ENCODE results near the gene PCBP3.
"Not testable (repeated sequence)": the region's sequence is repeated elsewhere in the genome, so short reads cannot be mapped to it uniquely, and the experiment has no call there.

The PCBP3 gene

DNA sequence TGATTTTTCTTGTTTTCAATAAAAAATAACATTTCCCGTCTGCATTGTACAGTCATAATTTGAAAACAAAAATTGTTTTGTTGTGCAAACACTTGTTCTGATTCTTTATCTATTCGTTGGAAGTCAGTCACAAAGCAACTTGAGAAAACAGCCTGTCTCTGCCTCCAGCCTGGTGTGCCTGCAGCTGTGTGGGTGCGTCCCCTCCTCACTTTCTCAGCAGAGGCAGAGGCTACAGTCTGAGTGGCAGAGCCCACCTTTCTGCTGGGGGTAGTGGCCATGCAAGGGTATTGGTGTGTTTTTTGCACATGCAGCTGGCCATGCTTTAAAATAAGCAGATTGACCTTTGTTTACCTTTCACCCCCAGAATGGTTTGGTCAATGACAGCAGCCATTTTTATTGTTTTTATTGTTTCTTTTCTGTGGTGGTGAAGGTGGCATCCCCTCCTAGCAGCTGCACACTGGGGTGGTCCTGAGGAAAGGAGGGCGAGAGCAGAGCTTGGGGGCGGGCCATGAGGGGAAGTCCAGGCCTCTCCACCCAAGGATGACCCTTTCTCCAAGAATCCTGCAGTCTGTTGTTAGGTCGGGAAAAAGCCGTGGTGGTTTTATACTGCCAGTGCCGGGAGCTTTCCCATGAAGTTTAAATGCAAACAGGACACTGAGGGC is 159.6 kb downstream of the PCBP3 start:
- TF ChIP-seq POLR2AphosphoS5 (IDR thresholded peaks at IDR 0.05; ENCODE audit: low read depth, low read length): no peak
- no peak for TF ChIP-seq TAF1 (IDR thresholded peaks at IDR 0.05; ENCODE audit: borderline replicate concordance, low read depth, low read length)
- no peak for TF ChIP-seq POLR2A (IDR thresholded peaks at IDR 0.05; ENCODE audit: low read depth, low read length)
- no peak for FAIRE-seq
- no peak for DNase-seq (ENCODE audit: insufficient read length)

- no peak for FAIRE-seq
- DNase-seq (ENCODE audit: insufficient read length): no peak
- TF ChIP-seq POLR2A (IDR thresholded peaks at IDR 0.05; ENCODE audit: low read depth, low read length): no peak
- no peak for TF ChIP-seq TAF1 (IDR thresholded peaks at IDR 0.05; ENCODE audit: borderline replicate concordance, low read depth, low read length)
- no peak for TF ChIP-seq POLR2AphosphoS5 (IDR thresholded peaks at IDR 0.05; ENCODE audit: low read depth, low read length)
Measured at GRCh38 chr21:45803618-45804340, 160.3 kb downstream of the PCBP3 start.

DNA sequence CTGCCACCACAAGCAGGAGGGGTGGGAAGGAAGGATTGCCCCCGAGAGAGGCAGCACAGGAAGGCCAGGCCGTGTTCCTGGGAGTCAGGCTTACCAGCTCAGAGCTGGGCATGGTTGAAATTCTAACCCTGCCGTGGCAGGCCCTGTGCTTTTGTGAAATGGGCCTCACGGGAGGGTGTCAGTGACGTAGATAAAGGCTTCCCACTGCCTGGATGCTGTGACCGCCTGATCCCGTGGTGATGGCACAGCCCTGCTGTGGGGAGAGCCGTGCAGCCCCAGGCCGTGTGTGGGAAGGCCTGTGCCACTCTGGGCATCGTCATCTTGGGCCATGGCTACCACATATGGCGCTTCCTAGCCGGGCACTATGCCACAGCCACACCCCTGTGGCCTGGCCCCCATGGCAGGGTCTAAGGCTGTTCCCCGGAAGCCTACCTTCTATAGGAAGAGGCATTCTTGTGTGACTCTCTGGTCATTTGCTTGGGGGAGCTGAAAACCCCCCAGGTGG is 161.3 kb downstream of the PCBP3 start:
- no peak for FAIRE-seq
- no peak for TF ChIP-seq TAF1 (IDR thresholded peaks at IDR 0.05; ENCODE audit: borderline replicate concordance, low read depth, low read length)
- no peak for TF ChIP-seq POLR2AphosphoS5 (IDR thresholded peaks at IDR 0.05; ENCODE audit: low read depth, low read length)
- TF ChIP-seq POLR2A (IDR thresholded peaks at IDR 0.05; ENCODE audit: low read depth, low read length): no peak
- no peak for DNase-seq (ENCODE audit: insufficient read length)

GRCh38 chr21:45805321-45805720 is 161.8 kb downstream of the PCBP3 start:
- TF ChIP-seq POLR2AphosphoS5 (IDR thresholded peaks at IDR 0.05; ENCODE audit: low read depth, low read length) (no peak), TAF1 (IDR thresholded peaks at IDR 0.05; ENCODE audit: borderline replicate concordance, low read depth, low read length) (no peak), POLR2A (IDR thresholded peaks at IDR 0.05; ENCODE audit: low read depth, low read length) (no peak)
- FAIRE-seq (no peak), DNase-seq (ENCODE audit: insufficient read length) (no peak)

- FAIRE-seq (no peak), DNase-seq (ENCODE audit: insufficient read length) (no peak)
- TF ChIP-seq POLR2AphosphoS5 (IDR thresholded peaks at IDR 0.05; ENCODE audit: low read depth, low read length) (no peak), TAF1 (IDR thresholded peaks at IDR 0.05; ENCODE audit: borderline replicate concordance, low read depth, low read length) (no peak), POLR2A (IDR thresholded peaks at IDR 0.05; ENCODE audit: low read depth, low read length) (no peak)
Measured at GRCh38 chr21:45806042-45806441, 162.5 kb downstream of the PCBP3 start.

DNA sequence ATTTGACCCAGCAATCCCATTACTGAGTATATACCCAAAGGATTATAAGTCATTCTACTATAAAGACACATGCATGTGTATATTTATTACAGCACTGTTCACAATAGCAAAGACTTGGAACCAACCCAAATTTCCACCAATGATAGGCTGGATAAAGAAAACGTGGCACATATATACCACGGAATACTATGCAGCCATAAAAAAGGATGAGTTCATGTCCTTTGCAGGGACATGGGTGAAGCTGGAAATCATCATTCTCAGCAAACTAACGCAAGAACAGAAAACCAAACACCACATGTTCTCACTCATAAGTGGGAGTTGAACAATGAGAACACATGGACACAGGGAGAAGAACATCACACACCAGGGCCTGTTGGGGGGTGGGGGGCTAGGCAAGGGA is 165.1 kb downstream of the PCBP3 start:
- DNase-seq (ENCODE audit: insufficient read length); FAIRE-seq: not testable (repeated sequence)

DNA sequence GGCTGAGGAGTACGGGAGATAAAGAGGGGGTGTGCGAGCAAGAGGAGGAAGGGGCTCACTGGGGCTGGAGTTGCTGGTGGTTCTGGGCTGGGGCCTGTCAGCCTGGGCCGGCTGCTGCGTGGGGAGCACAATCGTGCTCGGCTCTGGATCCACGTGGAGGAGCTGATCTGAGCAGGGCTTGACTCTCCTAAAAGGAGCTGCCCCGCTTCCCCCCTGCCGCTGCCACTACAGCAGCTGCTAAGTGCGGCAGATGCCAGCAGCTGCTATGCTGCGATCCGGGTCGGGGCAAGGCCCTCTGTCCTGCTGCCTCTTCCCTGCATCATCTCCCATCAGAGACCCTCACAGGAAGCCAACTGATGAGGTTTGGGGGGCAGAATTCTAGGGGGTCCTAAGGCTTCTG is 165.9 kb downstream of the PCBP3 start:
- DNase-seq (ENCODE audit: insufficient read length) (no peak), FAIRE-seq (no peak)
- no peak for TF ChIP-seq POLR2AphosphoS5 (IDR thresholded peaks at IDR 0.05; ENCODE audit: low read depth, low read length)
- TF ChIP-seq TAF1 (IDR thresholded peaks at IDR 0.05; ENCODE audit: borderline replicate concordance, low read depth, low read length): no peak
- TF ChIP-seq POLR2A (IDR thresholded peaks at IDR 0.05; ENCODE audit: low read depth, low read length): no peak

- FAIRE-seq (no peak), DNase-seq (ENCODE audit: insufficient read length) (no peak)
- TF ChIP-seq POLR2A (IDR thresholded peaks at IDR 0.05; ENCODE audit: low read depth, low read length): no peak
- no peak for TF ChIP-seq POLR2AphosphoS5 (IDR thresholded peaks at IDR 0.05; ENCODE audit: low read depth, low read length)
- no peak for TF ChIP-seq TAF1 (IDR thresholded peaks at IDR 0.05; ENCODE audit: borderline replicate concordance, low read depth, low read length)
Measured at GRCh38 chr21:45811136-45811535, 167.6 kb downstream of the PCBP3 start.

DNA sequence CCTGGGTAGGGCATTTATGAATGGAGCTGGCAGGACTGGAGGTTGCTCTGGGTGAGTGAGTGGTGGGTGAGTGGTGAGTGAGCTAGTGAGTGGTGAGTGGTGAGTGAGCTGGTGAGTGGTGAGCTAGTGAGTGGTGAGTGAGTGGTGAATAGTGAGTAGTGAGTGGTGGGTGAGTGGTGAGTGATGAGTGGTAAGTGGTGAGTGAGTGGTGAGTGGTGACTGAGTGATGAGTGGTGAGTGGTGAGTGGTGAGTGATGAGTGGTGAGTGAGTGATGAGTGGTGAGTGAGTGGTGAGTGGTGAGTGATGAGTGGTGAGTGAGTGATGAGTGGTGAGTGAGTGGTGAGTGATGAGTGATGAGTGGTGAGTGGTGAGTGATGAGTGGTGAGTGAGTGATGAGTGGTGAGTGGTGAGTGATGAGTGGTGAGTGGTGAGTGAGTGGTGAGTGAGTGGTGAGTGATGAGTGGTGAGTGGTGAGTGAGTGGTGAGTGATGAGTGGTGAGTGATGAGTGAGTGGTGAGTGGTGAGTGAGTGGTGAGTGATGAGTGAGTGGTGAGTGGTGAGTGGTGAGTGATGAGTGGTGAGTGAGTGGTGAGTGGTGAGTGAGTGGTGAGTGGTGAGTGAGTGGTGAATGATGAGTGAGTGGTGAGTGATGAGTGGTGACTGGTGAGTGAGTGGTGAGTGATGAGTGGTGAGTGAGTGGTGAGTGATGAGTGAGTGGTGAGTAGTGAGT is 170.8 kb downstream of the PCBP3 start:
- not testable (repeated sequence) for DNase-seq (ENCODE audit: insufficient read length); FAIRE-seq

DNA sequence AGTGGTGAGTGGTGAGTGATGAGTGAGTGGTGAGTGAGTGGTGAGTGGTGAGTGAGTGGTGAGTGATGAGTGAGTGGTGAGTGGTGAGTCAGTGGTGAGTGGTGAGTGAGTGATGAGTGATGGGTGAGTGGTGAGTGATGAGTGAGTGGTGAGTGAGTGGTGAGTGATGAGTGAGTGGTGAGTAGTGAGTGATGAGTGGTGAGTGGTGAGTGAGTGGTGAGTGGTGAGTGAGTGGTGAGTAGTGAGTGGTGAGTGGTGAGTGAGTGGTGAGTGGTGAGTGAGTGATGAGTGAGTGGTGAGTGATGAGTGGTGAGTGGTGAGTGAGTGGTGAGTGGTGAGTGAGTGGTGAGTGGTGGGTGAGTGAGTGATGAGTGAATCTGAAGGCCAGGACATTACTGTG is 172.3 kb downstream of the PCBP3 start:
- FAIRE-seq: not testable (repeated sequence)

GRCh38 chr21:45816794-45817193 is 173.3 kb downstream of the PCBP3 start:
- TF ChIP-seq TAF1 (IDR thresholded peaks at IDR 0.05; ENCODE audit: borderline replicate concordance, low read depth, low read length) (no peak), POLR2AphosphoS5 (IDR thresholded peaks at IDR 0.05; ENCODE audit: low read depth, low read length) (no peak), POLR2A (IDR thresholded peaks at IDR 0.05; ENCODE audit: low read depth, low read length) (no peak)
- DNase-seq (ENCODE audit: insufficient read length) (no peak), FAIRE-seq (no peak)

More for the DNA sequence above, 172.3 kb downstream of the PCBP3 start:
- not testable (repeated sequence) for DNase-seq (ENCODE audit: insufficient read length)

GRCh38 chr21:45817345-45817744 is 173.8 kb downstream of the PCBP3 start:
- TF ChIP-seq POLR2AphosphoS5 (IDR thresholded peaks at IDR 0.05; ENCODE audit: low read depth, low read length) (no peak), POLR2A (IDR thresholded peaks at IDR 0.05; ENCODE audit: low read depth, low read length) (no peak), TAF1 (IDR thresholded peaks at IDR 0.05; ENCODE audit: borderline replicate concordance, low read depth, low read length) (no peak)
- no peak for DNase-seq (ENCODE audit: insufficient read length)
- FAIRE-seq: no peak
